Measurements from ENCODE around the gene SLC16A8.

SLC16A8 gene

DNA sequence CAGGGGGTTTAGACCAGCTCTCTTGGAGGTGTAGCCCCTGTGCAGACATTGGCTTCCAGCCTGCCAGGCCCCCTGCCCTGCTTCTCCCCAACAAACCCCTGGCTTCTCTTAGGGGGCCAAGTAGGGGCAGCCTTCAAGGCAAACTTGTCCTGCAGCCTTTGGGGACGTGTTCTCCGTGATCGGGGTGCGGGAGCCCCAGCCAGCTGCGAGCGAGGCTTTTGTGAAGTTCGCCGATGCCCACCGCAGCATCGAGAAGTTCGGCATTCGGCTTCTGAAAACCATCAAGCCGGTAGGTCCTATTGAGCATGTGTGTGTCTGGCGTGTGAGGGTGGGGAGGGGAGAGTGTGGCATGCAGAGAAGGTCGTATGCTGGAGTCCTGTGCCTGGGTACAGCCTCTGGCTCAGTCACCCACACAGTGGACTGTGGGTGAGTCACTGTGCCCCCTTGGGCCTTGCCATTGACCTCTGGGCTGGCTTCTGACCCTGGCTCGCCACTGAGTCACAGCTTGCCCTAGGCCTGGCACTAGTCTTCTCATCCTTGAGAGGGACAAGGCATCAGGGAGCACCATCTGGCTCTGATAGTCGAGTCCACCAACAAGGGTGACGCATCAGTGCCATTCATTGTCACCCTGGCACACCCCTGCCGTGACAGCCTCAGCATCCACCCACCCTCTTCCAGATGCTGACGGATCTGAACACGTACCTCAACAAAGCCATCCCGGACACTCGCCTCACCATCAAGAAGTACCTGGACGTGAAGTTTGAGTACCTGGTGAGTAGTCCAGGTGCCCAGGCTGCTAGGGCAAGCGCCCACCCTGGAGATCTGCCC is 11.4 kb downstream of the SLC16A8 start:
- no peak for DNase-seq (ENCODE audit: low read depth)

DNA sequence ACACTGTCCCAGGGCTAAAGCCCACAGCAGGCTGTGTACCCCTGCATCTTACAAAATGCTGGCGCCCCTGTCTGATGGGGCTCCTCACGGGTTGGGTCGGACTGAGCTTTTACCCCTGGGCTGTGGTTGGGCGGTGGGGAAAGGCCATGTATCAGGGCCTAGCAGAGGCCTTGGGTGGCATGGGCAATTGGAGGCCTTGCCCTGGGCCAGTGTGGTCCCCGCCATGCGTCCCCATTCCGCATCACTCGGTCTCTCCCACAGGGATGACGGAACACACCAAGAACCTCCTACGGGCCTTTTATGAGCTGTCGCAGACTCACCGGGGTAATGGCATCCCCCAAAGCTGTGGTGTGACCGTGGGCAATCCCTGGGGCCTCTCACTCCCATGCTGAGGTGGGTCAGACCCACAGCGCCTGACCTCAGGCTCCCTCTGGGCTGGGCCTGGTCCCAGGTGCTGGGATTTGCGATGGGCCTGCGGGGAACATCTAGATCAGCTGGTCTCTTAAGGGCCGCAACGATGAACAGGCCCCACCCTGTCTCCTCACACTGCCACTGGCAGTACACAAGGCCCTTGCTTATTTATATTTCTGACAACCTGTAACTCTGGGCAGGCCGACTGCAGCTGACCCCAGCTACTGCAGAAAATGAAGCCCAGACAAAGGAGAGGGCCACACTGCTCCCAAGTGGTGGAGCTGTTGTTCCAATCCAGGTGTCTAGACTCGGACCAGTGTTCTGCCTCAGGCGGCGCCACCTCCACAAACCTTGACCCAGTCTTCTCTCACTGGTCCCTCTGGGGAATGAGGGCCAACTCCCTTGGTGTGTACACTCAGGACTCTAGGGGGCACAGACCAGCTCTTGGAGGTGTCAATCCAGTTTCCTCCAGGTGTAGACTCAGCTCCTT is 12.3 kb downstream of the SLC16A8 start:
- no peak for DNase-seq (ENCODE audit: low read depth)

DNA sequence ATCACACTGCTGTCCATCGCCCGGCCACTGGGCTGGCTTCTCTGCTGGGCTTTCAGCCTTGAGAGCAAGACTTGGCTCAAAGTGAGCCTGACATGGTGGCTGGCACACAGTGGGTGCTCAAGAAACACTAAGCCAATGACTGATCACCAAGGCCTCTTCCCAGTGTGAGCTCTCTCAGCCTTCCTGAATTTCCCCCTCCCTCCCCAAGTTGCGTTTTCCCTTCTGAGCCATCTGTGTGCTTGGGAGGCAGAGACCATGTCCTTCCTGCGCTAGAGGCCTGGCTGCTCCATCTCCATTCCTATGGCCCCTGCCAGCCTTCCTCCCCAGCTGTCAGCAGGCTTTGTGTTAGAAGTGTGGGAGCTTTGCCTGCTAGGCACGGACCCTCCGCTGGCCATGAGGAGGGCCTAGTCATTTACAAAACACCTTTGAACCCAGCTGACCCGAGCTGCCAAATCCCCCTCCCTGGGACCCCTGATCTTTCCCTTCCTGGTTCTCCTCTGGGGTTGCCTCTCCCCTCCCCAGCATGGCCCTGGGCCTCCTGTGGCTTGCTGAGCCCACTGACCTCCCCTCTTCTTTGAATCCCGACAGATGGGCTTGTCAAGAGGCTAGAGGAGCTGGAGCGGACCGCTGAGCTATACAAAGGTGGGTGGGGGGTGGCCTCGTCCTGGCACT is 13.6 kb downstream of the SLC16A8 start:
- DNase-seq (ENCODE audit: low read depth), result no peak

DNA sequence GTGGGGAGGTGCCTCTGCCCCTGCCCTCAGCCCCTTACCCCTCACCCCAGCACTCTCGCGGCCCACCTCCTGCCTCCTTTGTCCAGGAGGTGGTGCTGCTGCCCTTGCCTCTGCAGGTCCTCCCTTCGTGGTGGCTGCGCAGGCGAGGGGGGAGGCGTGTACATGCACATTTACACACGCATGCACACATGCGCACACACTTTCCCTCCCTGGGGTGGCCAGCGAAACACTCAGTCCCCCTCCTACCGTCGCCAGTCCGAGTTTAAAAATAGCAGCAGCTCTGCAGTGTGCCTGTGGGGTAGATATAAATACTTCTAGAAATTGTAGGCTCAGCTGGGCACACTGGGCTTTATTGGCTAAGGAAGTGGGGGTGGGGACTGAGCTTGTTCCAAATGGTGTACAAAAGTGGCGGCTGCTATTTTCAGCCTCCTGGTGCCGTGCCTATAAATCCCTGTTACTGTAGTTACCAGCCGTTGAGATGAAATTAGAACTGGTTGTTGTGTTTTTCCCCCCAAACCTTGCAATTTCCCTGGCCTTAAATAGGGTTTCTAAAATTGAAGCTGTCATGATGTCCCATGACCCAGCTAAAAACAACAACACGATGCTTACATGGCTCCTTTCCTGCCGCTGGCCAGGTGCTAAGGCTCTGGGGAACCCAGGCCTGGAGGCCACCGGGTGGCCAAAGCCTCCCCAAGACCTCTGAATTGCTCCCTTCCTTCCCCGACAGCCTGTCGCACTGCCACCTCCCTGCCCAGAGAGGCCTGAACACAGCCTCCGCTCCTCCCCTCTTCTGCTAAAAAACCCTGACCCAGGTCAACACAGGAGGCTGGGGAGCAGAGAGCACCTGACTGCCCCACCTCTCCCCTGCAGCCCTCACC is 14.4 kb downstream of the SLC16A8 start:
- DNase-seq (ENCODE audit: low read depth), result no peak

DNA sequence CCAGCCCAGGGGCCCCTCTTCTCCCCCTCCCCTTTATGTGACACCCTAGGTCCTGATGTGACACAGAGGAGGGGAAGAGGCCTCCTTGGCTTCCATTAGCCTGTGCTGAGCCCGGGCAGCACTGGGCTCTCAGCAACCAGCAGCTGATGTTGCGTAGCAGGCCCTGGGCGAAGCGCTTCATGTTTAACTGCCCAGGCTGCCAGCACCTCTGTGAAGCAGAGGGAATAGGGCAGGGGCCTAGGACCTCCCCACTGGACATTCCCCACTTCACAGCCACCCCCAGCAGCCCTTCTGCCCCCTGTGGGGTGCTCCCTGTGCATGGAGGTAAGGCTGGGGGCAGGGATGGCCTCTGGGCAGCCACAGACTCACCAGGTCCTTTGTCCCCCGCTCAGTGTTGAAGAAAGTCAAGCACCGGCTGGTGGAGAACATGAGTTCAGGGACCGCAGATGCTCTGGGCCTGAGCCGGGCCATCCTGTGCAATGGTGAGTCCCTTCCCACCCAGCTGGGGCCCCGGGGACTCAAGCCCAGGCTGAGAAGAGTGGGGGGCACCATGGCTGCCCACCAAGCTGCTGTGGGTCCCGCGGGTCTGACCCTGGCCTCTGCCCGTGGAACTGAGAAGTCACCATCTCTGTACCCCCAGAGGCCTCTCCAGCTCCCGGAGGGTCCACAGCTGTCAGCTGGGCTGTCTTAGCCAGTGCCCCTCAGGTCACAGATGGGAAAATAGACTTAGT is 15.2 kb downstream of the SLC16A8 start:
- no peak for DNase-seq (ENCODE audit: low read depth)

DNA sequence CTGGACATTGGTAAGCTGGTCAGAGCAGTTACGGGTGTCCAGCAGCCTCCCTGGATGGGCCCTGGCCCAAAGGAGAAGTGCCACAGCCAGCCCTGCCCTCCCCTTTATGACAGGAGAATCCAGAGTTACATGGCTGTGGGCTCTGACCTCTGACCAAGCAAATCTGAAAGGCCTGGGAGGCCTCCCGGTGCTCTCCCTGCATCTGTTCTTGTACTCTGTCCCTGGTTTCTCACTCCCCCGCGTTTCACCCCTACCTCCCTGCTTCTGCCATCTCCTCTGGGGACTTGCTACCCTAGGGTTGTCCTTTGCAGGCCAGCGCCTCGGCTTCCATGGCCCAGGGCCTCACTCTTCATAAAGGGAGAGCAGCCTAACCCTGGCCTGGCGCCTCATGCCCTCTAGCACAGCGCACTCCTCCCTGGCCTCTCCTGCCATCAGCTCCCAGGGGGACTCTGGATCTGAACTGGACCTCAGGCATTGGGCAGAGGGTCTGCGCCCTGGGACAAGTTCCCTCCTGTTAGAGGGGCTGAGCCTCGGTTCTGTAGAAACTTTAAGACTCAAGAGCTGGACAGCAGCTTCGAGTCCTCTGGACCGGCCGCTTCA is 16.1 kb downstream of the SLC16A8 start:
- no peak for DNase-seq (ENCODE audit: low read depth)

DNA sequence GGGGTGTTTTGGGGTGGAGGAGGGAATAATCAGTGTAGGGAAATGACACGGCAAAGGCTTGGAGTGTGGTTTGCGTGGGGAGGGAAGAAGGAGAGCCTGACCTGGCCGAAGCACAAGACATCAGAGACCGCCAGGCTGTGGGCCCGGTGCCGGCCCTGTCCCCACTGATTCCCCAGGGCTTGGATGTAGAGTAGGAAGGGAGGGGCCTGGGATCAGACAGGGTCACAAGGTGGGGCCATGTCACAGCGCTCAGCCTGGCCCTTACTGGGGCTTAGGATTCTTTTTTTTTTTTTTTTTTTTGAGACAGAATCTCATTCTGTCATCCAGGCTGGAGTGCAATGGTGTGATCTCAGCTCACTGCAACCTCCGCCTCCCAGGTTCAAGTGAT is 17.0 kb downstream of the SLC16A8 start:
- no peak for DNase-seq (ENCODE audit: low read depth)

DNA sequence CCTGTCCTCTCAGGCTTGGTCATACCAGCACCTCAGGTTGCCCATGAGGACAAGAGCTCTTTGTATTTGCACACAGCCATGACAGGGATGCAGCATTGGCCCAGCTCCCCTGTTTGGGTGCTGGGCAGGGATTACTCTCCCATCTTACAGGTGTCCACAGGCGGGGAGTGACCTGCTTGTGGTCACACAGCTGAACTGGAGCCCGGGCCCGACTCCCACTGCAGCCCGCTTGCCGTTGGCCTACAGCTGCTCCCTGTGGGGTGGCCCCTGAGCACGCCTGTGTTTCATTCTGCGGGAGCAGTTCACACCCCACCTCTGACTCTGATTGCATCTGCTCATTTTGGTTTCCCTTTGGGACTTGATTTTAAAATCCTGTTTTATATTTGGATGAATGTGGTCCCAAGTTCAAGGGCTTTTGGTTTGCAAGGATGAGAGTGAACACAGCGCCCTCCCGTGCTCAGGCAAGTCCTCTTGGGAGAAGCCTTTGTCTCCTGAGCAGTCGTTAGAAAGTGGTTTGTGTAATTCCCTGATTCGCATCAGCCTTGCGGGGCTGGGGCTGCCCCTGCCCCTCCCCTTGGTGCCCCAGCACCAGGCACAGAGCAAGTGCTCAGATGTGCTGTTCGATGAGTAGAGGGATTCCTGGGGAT is 17.5 kb downstream of the SLC16A8 start:
- DNase-seq (ENCODE audit: low read depth), result no peak

DNA sequence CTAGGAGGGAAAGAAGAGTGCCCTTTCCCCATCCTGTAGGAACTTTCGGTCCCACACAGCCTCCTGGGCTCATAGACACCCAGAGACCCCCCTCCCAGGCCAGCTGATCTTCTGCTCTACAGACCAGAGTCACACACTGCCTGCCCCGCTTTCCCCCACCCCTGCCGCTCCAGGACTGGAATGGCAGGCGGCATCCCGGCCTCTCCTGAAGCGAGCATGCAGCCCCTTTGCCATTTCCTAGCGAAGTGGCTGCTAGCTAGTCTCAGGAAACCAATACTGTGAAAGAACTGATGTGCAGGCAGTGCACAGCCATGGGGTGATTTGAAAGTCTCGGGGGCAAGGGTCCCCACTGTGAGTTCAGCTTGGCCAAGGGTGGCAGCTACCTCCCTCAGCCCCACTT is 18.4 kb downstream of the SLC16A8 start:
- no peak for DNase-seq (ENCODE audit: low read depth)

DNA sequence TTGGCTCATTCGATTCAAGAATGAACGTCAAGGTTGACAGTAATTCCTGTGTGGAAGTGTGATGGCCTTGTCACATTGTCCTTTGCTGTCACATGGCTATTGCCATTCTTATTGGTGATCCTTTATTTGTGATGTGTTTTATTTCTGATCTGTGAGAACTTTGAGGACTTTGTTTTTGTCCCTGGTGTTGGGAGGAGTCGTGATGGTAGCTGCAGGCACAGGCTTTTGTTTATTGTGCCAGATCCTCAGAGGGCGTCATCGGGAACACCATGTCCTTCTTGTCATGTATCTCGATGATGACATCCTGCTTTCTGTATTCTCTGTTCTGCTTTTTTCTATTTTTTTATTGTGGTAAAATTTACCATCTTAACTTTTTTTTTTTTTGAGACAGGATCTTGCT is 21.2 kb downstream of the SLC16A8 start:
- DNase-seq (ENCODE audit: low read depth), result no peak

DNA sequence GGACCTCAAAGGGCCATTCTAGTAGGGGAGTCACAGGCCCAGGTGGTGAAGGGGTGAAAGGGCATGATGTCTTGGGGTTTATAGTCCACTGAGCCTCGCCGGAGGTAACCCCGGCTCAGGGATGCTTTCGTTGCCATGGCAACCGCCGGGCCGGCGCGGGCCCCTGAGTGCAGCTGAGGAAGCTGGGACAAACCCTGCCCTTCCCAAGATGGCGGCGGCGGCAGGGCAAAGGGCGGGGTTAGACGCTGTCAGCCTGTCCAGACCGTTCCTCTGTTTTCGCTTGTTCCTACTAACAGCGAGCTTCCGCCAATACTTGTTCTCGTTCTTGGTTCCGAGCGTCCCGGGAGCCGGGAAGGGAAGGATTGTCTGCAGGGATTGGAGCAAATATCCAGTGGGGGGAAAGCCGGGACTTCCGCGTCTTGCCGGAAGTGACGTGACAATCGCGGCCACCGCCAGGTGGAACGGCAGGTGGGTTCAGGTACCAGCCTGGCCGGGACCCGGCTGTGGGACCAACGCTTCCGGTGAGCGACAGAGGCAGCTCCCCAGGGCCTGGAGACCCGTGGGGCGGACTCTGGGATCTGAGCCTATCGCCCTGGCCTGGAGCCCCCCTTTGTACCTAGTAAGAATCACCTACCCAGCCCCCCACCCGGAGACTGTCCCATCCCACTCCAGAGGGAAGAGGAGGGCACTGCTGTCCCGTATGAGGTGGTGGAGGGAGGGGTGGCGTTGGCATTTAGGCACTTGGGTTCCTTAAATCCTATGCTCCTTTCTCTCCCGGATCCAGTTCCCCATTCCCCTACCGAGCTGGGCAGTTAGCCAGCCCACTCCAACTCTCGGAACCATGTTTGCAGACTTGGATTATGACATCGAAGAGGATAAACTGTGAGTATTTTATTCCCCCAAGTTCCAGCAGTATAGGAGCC is 26.8 kb downstream of the SLC16A8 start, which contains the start of gene PICK1:
PICK1 (plus strand) TSS at position 436 of the 923 bp plus-strand sequence; CDS start at position 842, 406 bp downstream.
- peak; percentile 66 for DNase-seq (ENCODE audit: low read depth)

DNA sequence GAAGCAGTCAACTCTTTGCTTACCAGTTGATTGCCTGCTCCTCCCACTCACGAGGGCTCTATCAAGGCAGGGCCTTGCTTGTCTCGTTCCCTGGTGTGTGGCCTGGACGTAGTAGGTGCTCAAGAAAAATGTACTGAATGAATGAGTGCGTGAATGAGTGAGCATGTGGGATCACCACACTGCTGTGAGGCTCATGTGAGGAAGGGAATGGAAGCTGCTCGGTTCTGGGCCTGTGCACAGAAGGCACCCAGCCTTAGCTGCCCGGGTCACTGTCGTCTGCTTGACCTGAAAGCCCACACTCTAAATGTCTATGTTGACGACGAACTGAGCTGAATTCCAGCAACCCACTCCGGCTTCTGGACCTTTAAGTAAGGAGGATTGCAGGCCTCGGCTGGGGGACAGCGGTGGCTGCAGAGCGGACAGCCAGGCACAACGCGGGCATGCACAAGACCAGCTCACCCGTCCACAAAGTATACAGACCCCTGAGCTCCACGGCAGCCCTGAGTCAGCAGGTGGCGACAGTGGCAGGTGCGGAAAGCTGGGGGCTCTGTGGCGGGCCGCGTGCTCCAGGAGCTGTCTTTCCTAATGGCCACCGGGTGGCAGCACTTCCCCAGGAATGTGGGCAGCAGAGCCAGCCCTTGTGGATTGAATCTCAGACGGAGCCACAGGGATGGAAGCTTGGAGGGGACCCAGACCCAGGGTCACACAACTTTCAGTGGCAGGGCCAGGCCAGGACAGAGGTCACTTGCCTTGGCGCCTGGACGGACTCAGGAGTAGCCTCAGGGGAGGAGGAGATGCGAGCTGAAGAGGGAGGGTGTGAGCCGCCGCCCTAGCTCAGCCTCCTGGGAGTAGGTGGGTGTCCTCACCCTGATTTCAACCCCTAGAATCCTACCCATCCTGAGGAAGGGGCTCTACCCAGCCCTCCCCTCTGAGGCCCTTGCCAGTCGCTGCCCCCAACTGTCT is 31.8 kb downstream of the SLC16A8 start:
- peak; percentile 36 for DNase-seq (ENCODE audit: low read depth)

DNA sequence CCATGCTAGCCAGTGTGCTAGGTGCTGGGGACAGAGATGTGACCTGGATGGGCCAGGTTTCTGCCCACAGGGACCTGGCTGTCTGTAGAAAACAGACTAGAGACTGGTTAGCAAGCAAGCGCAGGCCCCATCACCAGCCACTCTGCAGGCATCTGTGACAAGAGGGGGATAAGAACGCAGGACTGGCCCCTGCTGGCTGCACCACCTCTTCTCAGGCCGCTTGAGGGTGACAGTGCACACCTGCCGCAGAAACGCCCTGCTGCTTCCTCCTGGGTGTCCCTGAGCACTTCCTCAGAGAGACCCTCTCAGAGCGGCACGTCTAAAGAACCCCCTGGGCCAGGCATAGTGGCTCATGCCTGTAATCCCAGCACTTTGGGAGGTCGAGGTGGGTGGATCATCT is 32.7 kb downstream of the SLC16A8 start:
- no peak for DNase-seq (ENCODE audit: low read depth)

DNA sequence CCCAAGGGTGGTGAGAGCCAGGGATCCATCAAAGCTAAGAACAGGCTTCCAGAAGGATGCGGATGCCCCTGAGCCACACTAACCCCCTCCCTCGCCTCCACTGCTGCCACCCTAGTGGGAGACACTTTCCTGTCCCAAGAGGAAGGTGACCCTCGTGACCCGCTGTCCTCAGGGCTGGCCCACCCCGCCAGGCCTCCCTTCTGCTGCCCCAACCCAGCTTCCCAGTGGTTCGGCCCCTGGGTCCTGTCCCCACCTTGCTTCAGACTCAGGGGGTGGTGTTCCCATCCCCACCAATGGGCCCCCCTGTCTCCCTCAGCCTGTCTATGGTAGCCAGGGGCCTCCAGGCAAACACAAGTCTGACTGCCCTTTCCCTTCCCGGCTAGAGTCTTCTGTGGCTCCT is 33.3 kb downstream of the SLC16A8 start:
- no peak for DNase-seq (ENCODE audit: low read depth)

DNA sequence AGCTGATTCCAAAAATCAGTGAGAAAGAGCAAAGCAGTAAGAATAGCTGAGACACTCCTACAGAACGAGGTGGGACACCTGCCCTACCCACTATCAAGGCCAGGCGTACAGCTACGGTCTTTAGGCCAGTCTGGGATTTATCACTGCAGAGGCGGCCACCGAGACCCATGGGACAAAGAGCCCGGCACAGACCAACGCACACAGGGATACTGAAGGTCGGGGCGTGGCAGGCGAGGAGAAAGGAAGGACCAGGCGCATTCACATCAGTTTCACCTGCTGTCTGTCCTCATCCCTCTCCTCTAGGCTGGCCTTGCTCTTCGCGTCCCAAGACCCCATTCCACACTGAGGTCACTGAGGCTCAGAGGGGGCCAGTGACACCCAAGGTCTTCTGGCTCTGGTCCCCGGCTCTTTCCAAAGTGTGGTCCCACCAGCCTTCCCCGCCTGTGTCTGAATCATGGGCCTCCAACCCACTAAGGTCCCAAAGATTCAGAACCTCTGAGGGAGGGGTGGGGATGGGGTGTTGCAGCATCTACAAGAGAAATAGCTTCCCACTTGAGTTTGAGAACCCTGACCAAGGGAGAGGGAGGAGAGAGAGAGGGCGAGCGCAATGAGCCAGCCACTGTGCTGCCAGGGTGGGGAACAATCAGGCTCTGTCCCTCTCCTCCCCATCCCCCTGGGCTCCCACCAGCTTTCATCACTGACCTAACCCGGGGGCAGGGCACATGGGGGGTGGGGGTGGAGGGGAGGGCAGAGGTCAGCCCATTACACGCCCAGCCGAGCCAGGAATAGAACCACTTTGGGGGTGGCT is 34.0 kb downstream of the SLC16A8 start:
- no peak for DNase-seq (ENCODE audit: low read depth)

DNA sequence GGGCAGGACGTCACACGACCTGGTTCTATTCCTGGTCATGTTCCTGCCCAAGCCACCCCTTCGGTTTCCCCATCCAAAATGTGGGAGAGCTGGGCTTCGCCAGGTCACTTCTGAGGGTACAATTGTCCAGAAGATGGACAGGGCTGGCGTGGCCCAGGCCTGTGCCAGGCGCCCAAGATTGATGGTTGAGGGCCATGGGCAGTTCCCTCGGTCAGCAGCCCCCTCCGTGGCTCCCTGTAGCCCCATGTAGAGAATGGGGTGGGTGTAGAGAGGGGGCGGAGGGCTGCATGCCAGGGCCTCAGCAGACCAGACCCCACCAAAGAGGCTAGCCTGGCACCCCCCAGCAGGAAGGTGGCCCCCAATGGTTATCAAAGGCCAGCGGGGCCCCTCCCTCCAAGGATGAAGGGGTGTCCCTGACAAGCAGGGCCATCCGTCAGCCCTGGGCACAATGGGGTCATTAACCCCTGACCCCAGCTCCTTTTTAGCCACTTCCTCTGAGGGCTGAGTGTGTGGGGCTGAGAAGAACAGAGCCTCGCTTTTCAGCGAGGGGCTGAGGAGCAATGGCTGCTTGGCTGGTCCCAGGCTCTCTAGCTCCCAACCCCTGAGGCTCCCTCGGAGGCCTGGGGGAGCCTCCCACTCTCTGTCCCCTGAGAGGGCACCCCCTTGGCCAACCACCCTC is 37.8 kb downstream of the SLC16A8 start:
- no peak for DNase-seq (ENCODE audit: low read depth)

Measured in T-helper 22 cell (primary cell).